Osteocyte (in vitro differentiated cells): ENCODE data around the gene ZSWIM7. TPM values are rescaled to one million over a fixed set of nuclear protein-coding genes. Genes with fewer than 3 reads are reported as not detected.
A peak's percentile ranks its signal among the peaks of the same experiment; 100 is the strongest.

Source experiments
- DNase-seq: peaks from one replicate; pipeline ENCODE4 v3.0.0; 2021; ENCODE audit warnings: mixed read lengths; ENCODE audit not compliant: unreplicated experiment; ENCODE audit errors: extremely low spot score
- H3K27ac Mint-ChIP-seq: one replicate; pipeline ENCODE4 v1.8.0; 2021; ENCODE audit warnings: mild to moderate bottlenecking, mixed read lengths; ENCODE audit not compliant: unreplicated experiment
- H3K27me3 Mint-ChIP-seq: one replicate; pipeline ENCODE4 v1.8.0; 2021; ENCODE audit warnings: mixed read lengths; ENCODE audit not compliant: unreplicated experiment
- H3K36me3 Mint-ChIP-seq: one replicate; pipeline ENCODE4 v1.8.0; 2021; ENCODE audit warnings: mixed read lengths; ENCODE audit not compliant: unreplicated experiment
- H3K4me1 Mint-ChIP-seq: one replicate; pipeline ENCODE4 v1.8.0; 2021; ENCODE audit warnings: mixed read lengths; ENCODE audit not compliant: unreplicated experiment
- H3K4me3 Mint-ChIP-seq: one replicate; pipeline ENCODE4 v1.8.0; 2021; ENCODE audit warnings: mild to moderate bottlenecking, moderate library complexity, mixed read lengths; ENCODE audit not compliant: unreplicated experiment
- H3K9me3 Mint-ChIP-seq: one replicate; pipeline ENCODE4 v1.8.0; 2021; ENCODE audit warnings: mixed read lengths; ENCODE audit not compliant: unreplicated experiment
- CTCF ChIP-seq: fragments of 200-600 bp; sonication (generic); IDR thresholded peaks from 2 replicates; pipeline ENCODE4 v1.5.0; 2021; ENCODE audit warnings: antibody characterized with exemption, mild to moderate bottlenecking, moderate library complexity
- total RNA-seq: library from RNA; stranded (reverse); gene quantifications from 2 replicates; pipeline ENCODE4 v1.2.1, GENCODE V29; 2021

Gene ZSWIM7
- total RNA-seq, 1 donor from 2014 or later: 22.2 TPM

GRCh38 chr17:15971882-15972281 is 27.6 kb downstream of the ZSWIM7 start:
- no peaks in the 10 kb centered on the region for H3K27me3 Mint-ChIP-seq
- no peak overlapping the region for H3K27ac Mint-ChIP-seq
- H3K4me3 Mint-ChIP-seq: no peak overlapping the region
- DNase-seq: no peak
- H3K36me3 Mint-ChIP-seq: peaks cover 8% of the 10 kb centered on the region
- H3K4me1 Mint-ChIP-seq: peaks cover 22% of the 10 kb centered on the region
- no peaks in the 10 kb centered on the region for H3K9me3 Mint-ChIP-seq
- no peak for TF ChIP-seq CTCF

DNA sequence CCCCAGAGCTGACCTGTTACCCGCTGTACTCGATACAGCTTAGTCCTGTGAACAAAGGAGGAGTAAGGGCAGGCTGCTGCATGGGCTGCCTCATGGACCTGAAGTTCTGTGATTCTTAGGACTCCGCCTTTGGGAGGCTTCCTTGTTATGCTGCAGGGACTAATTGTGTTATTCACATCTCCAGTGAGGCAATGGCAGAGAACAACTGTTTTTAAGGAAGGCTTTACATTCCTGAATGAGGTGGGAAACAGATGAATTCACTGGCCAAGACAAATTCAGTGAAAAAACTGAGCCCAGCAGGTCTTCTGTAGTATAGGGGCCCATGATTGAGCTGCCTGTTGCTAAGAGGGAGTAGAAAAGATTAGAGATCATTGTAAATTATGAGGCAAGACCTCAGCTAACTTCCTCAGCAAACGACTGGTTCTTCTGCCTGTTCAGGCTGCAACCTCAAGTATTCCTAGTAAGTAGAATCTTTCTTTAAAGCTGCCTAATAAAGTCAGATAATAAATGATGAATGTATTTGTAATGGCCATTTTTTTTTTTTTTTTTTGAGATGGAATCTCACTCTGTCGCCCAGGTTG is 28.3 kb downstream of the ZSWIM7 start:
- Mint-ChIP-seq H3K36me3 (peaks cover 6% of the 10 kb centered on the region), H3K27ac (no peak overlapping the region), H3K4me3 (no peak overlapping the region), H3K27me3 (no peaks in the 10 kb centered on the region), H3K9me3 (no peaks in the 10 kb centered on the region), H3K4me1 (peaks cover 28% of the 10 kb centered on the region)
- TF ChIP-seq CTCF: no peak
- no peak for DNase-seq

DNA sequence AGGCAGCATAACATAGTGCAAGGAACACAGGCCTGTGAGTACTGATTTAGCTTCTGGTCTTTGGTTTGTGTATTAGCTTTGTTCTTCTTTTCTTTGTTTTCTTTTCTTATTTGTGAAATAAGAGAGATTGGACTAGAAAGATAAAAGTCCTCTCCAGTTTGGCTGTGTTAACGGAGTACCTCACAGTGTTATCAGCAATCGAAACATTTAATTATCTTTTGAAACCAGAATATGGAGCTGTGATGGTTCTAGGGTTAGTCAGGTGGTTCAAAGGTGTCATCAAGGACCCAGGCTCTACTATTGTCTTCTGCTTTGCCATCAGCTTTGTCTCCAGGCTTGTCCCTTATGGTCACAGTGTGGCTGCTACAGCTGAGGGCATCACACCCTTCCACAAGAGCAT is 29.0 kb downstream of the ZSWIM7 start:
- H3K36me3 Mint-ChIP-seq: peaks cover 6% of the 10 kb centered on the region

DNA sequence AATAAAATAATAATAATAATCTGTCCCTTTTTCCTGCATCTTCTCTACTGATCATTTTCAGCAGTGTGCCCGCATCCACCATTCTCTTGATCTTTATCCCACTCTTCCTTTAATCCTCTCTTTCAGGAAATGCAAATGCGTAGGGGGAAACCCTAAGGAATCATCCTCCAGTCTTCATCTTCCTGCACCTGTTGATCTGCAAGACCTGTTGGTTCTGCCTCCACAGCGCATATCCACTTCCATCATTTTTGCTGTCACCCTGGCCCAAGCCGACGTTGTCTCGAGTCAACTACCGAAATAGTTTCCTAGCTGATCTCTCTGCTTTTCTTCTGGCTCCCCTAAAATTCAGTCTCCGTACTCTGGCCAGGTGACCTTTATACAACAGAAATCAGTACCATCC is 30.0 kb downstream of the ZSWIM7 start:
- TF ChIP-seq CTCF: no peak
- peaks cover 45% of the 10 kb centered on the region for H3K4me1 Mint-ChIP-seq
- DNase-seq: no peak
- no peak overlapping the region for H3K4me3 Mint-ChIP-seq
- no peak overlapping the region for H3K27ac Mint-ChIP-seq
- H3K27me3 Mint-ChIP-seq: no peaks in the 10 kb centered on the region
- H3K36me3 Mint-ChIP-seq: peaks cover 4% of the 10 kb centered on the region
- H3K9me3 Mint-ChIP-seq: no peaks in the 10 kb centered on the region

More for the DNA sequence above, 29.0 kb downstream of the ZSWIM7 start:
- no peak for TF ChIP-seq CTCF
- no peak overlapping the region for H3K4me3 Mint-ChIP-seq
- H3K4me1 Mint-ChIP-seq: peaks cover 35% of the 10 kb centered on the region
- no peaks in the 10 kb centered on the region for H3K9me3 Mint-ChIP-seq
- no peak for DNase-seq
- H3K27ac Mint-ChIP-seq: no peak overlapping the region
- H3K27me3 Mint-ChIP-seq: no peaks in the 10 kb centered on the region

DNA sequence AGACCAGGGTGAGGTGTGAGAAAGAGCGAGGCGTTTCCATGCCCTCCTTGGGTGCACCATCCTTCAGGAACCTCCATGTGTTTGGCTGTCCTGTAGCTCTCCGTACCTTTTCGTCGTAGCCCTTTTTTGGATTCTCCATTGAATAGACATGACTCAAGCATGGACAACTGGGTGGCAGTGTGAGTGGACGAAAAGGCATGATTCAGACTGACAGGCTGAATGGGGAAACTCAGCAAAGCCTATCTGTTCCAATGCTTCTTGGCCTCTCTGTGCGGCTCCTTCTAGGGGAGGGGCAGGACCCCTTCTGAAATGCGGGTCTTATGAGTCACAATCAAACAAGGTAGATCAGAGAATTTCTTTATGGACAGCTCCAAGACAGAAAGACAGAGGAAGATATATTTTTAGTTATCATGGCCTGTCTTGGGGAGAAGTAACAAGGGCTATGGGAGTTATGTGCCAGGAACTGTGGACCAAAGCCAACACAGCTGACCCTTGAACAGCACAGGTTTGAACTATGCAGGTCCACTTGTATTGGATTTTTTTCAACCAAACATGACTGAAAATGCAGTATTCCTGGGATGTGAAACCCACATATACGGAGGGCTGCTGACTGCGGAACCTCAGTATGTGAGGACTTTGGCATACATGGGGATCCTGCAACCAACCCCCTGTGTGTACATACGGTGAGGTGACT is 31.7 kb downstream of the ZSWIM7 start:
- no peak for DNase-seq
- Mint-ChIP-seq H3K27ac (peak overlapping the region; percentile 91), H3K9me3 (no peaks in the 10 kb centered on the region), H3K4me3 (no peak overlapping the region), H3K36me3 (peaks cover 4% of the 10 kb centered on the region), H3K27me3 (no peaks in the 10 kb centered on the region), H3K4me1 (peaks cover 45% of the 10 kb centered on the region)
- TF ChIP-seq CTCF: no peak
